ENCODE data around the gene RPTOR. TPM values are rescaled to one million over a fixed set of nuclear protein-coding genes. Genes with fewer than 3 reads are reported as not detected.

Gene RPTOR
- total RNA-seq, 6 donors from 2014 or later, result 26.8 to 109 (median 36.8) TPM

DNA sequence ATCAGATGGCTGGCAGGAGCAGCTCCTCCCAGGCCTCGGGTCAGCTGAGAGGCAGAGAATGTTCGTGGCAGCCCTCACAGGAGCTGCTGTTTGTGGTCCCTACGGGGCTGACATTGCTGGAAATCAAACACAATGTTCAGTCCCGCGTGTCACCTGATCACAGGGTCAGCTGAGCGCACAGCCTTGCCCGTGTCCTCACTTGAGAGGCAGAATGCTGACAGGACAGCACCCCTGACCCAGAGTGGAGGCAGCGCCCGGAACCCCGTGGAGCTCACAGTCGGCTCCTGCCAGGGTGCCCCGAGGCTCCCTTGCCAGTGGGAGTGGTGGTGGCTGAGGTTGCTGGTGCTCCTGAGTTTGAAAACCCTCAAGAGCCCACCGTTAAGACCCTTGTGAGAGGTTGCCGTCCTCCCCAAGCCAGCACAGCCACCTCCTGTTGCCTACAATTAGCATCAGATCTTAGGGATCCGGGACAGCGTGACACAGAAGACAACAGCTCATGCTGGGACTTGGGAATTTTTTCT lies 443.4 kb downstream of the RPTOR start:
- Histone ChIP-seq H3K4me1 (peaks cover 9 to 34% (median 26%) of the 10 kb centered on the region in 4 donors), H3K27me3 (no peaks in the 10 kb centered on the region), H3K27ac (peak overlapping the region in 1 of 4 donors; percentile 8), H3K9me3 (no peaks in the 10 kb centered on the region), H3K4me3 (no peak overlapping the region), H3K36me3 (no peaks in the 10 kb centered on the region)
- DNase-seq, result peak in 1 of 2 donors; percentile 56
- 62 to 70% methylated on average over 4 to 16 of the region's 16 CpGs for WGBS, 2 donors
- TF ChIP-seq, protein P1, sequence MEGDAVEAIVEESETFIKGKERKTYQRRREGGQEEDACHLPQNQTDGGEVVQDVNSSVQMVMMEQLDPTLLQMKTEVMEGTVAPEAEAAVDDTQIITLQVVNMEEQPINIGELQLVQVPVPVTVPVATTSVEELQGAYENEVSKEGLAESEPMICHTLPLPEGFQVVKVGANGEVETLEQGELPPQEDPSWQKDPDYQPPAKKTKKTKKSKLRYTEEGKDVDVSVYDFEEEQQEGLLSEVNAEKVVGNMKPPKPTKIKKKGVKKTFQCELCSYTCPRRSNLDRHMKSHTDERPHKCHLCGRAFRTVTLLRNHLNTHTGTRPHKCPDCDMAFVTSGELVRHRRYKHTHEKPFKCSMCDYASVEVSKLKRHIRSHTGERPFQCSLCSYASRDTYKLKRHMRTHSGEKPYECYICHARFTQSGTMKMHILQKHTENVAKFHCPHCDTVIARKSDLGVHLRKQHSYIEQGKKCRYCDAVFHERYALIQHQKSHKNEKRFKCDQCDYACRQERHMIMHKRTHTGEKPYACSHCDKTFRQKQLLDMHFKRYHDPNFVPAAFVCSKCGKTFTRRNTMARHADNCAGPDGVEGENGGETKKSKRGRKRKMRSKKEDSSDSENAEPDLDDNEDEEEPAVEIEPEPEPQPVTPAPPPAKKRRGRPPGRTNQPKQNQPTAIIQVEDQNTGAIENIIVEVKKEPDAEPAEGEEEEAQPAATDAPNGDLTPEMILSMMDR (IDR thresholded peaks at IDR 0.05), result no peak
- TF ChIP-seq POLR2A (IDR thresholded peaks at IDR 0.05) (peak in 1 of 4 donors; percentile 53), EP300 (IDR thresholded peaks at IDR 0.05) (no peak)
- no peak for ATAC-seq (ENCODE audit: low FRiP score in 2 of 2)

DNA sequence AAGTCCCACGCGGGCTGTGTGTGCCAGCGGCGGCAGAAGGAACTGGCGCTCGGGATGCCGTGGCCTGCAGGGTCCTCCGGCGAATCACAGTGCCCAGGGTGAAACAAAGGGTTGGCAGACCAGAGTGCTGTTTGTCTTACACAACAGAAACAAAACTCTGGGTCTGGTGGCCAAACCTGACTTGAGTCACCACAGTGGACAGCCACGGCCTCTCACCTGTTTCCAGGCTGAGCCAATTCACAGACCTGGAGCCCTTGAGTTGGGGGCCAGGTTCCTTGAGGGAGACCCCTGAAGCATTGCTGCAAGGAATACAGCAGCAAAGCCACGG lies 444.9 kb downstream of the RPTOR start:
- 69 to 83% methylated on average over 1 to 11 of the region's 11 CpGs for WGBS, 2 donors
- Histone ChIP-seq H3K4me3 (no peak overlapping the region), H3K9me3 (no peaks in the 10 kb centered on the region)

DNA sequence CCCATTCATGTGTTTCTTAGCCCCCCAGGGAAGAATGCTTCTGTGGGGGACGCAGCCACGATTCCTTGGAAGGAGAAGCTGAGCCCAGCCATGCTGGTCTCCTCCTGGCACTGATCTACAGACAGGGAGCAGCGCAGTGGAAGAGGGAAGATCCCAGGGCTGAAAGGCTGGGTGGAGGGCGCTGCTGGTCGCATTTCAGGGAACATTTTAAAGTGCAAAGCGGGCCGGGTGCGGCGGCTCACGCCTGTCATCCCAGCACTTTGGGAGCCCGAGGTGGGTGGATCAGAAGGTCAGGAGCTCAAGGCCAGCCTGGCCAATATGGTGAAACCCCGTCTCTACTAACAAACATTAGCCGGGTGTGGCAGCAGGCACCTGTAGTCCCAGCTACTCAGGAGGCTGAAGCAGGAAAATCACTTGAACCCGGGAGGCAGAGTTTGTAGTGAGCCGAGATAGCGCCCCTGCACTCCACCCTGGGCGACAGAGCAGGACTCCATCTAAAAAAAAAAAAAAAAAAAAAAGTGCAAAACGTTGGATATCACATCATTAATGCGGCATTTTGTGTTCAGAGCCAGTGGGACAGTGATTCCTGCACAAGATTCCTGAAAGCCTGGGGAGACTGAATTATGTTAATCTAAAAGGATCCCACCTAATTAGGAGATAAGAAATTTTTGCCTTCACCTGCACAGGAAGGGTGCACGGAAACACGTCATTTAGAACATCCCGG lies 446.4 kb downstream of the RPTOR start:
- DNase-seq, result no peak
- no peak for ATAC-seq (ENCODE audit: low FRiP score in 2 of 2)

More for the DNA sequence above, 444.9 kb downstream of the RPTOR start:
- Histone ChIP-seq H3K27ac (no peak overlapping the region), H3K36me3 (peaks cover 0 to 4% (median 1%) of the 10 kb centered on the region in 4 donors), H3K27me3 (no peaks in the 10 kb centered on the region), H3K4me1 (peaks cover 19 to 49% (median 37%) of the 10 kb centered on the region in 4 donors)
- DNase-seq (no peak), ATAC-seq (ENCODE audit: low FRiP score in 2 of 2) (no peak)
- TF ChIP-seq, protein P1 (IDR thresholded peaks at IDR 0.05), result no peak
- no peak for TF ChIP-seq EP300 (IDR thresholded peaks at IDR 0.05)
- no peak for TF ChIP-seq POLR2AphosphoS5 (IDR thresholded peaks at IDR 0.05)
- TF ChIP-seq POLR2A (IDR thresholded peaks at IDR 0.05), result no peak

DNA sequence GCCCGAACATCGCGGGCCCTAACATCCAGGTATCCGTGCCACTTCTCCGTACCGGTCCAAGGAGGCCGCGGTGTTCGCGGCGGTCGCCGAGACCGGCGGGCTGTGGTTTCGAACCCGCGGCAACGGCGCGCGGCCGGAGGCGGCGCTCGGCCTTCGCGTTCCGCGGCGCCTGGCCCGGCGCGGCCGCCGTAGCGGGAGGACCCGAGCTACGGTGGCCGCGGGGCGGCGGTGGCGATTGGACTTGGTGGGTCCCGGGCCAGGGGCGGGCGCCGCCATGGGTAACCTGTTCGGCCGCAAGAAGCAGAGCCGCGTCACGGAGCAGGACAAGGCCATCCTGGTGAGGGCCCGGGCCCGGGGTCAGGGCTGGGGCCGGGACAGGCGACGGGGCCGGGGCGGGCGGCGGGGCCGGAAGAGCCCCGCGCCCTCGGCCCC lies 447.0 kb downstream of the RPTOR start, which contains the start of gene CHMP6:
CHMP6 (plus strand) TSS at position 197 of the 432 bp plus-strand sequence; CDS start at position 275, 78 bp downstream.
- 0% methylated on average over 3 to 6 of the region's 66 CpGs for WGBS, 2 donors
- ATAC-seq (ENCODE audit: low FRiP score in 2 of 2) (peak; percentile 17 to 87), DNase-seq (peak; percentile 71 to 97)
- peak within 1 kb of the TSS; percentile 67 to 99 (median 96) for H3K4me3 ChIP-seq
- no peaks in the 10 kb centered on the region for H3K27me3 ChIP-seq
- peak within 1 kb of the TSS; percentile 66 to 90 (median 76) for H3K27ac ChIP-seq
- H3K9me3 ChIP-seq, result no peaks in the 10 kb centered on the region
- peaks cover 4 to 22% (median 20%) of the 10 kb centered on the region in 4 donors for H3K36me3 ChIP-seq
- peaks cover 19 to 62% (median 40%) of the 10 kb centered on the region in 4 donors for H3K4me1 ChIP-seq
- peak in 1 of 4 donors; percentile 59 for TF ChIP-seq POLR2A (IDR thresholded peaks at IDR 0.05)
- TF ChIP-seq, protein P1 (IDR thresholded peaks at IDR 0.05), result peak in 5 of 6 experiments; percentile 42 to 79 (median 69)
- no peak for TF ChIP-seq EP300 (IDR thresholded peaks at IDR 0.05)
- peak; percentile 35 to 59 for TF ChIP-seq POLR2AphosphoS5 (IDR thresholded peaks at IDR 0.05)

More for the DNA sequence above, 446.4 kb downstream of the RPTOR start:
- no peaks in the 10 kb centered on the region for H3K9me3 ChIP-seq
- 44 to 46% methylated on average over 16 to 19 of the region's 22 CpGs for WGBS, 2 donors
- H3K36me3 ChIP-seq, result peaks cover 4 to 16% (median 14%) of the 10 kb centered on the region in 4 donors
- no peaks in the 10 kb centered on the region for H3K27me3 ChIP-seq
- H3K4me3 ChIP-seq, result peak overlapping the region; percentile 50 to 99 (median 96)
- H3K4me1 ChIP-seq, result peaks cover 19 to 60% (median 38%) of the 10 kb centered on the region in 4 donors
- TF ChIP-seq POLR2A (IDR thresholded peaks at IDR 0.05), result no peak
- TF ChIP-seq, protein P1 (IDR thresholded peaks at IDR 0.05), result no peak
- no peak for TF ChIP-seq EP300 (IDR thresholded peaks at IDR 0.05)
- no peak for TF ChIP-seq POLR2AphosphoS5 (IDR thresholded peaks at IDR 0.05)
- peak overlapping the region in 3 of 4 donors; percentile 68 to 90 (median 84) for H3K27ac ChIP-seq

Measured in upper lobe of left lung (tissue), 6 donors.